HG03108 (cell line): ENCODE measurements around the gene TTC28.
"Not testable (repeated sequence)": the region's sequence is repeated elsewhere in the genome, so short reads cannot be mapped to it uniquely, and the experiment has no call there.

Experiments used
- ATAC-seq: cut with Tn5 transposase; IDR thresholded peaks from one replicate; pipeline ENCODE4 v1.9.1; 2021; ENCODE audit warnings: moderate library complexity; ENCODE audit not compliant: unreplicated experiment

TTC28 gene

DNA sequence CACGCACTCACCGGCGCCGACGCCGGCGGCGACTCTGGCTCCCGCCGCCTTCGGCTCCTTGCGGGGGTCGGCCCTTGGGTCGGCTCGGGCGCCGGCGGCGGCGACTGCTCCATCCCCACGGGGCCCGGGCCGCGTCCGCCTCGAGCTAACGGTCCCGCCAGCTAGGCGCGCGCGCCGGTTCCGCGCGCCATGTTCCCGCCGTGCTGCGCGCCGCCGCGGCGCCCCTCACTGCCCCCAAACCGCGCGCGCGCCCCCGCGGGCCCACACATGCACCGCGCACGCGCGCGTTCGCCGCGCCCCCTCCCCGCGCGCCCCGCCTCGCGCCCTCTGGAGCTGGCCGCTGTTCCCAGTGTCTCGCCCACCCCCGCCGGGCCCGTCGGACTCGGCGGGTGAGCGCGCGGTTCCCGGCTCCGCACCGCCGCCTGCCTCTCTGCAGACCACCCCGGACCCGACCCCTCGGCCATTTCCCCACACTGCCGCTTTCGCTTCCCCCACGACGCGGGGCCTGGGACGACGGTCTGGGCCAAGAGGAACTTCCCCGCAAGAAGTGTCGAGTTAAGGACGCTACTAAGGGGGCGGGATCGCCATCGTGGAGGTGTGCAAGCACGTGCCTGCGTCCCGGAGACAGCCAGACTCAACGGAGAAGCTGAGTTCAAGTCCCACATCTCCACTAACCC is at the start of gene TTC28:
TSS of gene TTC28 (minus strand) at position 230 of the 677 bp plus-strand sequence. CDS start at position 113, 117 bp downstream.
- not testable (repeated sequence) for ATAC-seq

DNA sequence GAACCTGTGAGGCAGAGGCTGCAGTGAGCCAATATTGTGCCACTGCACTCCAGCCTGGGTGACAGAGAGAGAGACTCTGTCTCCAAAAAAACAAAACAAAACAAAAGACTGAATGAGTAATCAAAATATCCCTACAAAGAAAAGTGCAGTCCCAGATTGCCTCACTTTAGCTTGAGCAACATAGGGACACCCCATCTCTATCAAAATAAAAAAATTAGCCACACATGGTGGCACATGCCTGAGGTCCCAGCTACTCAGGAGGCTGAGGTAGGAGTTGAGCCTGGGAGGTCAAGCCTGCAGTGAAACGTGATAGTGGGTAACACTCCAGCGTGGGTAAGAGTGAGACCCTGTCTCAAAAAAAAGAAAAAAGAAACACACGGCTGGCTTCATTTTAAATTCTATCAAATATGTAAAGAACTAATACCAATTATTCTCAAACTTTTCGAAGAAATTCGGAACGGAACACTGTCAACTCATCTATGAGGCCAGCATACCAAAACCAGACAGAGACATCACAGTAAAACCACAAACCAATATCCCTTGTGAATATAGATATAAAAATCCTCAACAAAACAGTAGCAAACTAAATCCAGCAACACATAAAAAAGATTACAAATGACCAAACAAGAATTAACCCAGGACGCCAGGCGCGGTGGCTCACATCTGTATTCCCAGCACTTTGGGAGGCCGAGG is 49.1 kb upstream of the TTC28 start:
- no peak for ATAC-seq

DNA sequence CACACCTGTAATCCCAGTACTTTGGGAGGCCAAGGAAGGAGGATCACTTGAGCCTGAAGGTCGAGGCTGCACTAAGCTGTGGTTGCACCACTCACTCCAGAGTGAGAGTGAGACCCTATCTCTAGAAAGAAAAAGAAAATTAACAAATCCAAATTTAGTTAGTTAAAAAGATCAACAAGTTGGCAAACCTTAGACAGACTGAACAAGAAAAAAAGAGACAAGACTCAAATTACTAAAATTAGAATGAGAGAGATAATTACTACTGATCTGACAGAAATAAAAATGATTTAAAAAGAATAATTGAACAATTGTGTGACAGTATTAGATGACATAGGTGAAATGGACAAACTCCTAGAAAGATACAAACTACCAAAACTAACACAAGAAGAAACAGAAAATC is 48.4 kb upstream of the TTC28 start:
- no peak for ATAC-seq

DNA sequence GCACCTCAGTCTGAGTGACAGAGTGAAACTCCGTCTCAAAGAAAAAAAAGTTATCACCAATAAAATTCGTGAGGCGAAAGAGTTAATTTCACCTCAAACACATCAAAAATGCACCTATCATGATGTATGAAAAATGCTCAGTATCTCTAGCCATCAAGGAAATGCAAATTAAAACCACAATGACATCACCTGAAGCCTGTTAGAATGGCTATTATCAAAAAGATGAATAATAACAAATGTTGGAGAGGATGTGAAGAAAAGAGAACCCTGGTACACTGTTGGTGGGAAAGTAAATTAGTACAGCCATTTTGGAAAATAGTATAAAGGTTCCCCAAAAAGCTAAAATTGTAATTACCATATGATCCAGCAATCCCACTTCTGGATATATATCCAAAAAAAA is 38.4 kb upstream of the TTC28 start:
- ATAC-seq, result no peak

DNA sequence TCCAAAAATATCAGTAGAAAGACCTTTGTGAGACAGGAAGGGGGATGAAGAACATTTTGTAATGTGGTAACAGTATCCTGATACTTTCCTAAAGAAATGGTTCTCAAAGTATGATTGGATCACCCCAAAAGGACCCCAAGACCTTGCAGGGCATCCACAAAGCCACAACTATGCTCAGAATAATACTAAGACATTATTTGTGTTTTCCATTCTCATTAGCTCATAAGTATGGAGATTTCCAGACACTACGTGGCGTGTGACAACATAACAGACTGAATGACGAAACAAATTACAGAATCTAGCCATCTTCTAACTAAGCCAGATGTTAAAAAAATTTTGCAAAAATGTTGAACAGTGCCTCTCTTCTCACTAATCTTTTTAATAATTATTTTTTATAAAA is 37.0 kb upstream of the TTC28 start:
- ATAC-seq, result no peak

DNA sequence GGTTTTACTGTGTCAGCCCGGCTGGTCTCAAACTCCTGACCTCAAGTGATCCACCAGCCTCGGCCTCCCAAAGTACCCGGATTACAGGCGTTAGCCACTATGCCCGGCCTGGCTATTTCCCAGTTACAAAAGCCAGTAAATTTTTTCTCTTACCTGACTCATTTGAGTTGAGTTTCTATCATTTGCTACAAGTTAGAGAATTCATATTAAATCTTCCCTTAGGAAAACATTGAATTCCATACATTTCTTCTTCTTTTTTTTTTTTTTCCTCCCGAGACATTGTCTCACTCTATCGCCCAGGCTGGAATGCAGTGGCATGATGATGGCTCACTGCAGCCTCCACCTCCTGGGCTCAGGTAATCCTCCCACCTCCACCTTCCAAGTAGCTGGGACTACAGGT is 36.0 kb upstream of the TTC28 start:
- no peak for ATAC-seq

DNA sequence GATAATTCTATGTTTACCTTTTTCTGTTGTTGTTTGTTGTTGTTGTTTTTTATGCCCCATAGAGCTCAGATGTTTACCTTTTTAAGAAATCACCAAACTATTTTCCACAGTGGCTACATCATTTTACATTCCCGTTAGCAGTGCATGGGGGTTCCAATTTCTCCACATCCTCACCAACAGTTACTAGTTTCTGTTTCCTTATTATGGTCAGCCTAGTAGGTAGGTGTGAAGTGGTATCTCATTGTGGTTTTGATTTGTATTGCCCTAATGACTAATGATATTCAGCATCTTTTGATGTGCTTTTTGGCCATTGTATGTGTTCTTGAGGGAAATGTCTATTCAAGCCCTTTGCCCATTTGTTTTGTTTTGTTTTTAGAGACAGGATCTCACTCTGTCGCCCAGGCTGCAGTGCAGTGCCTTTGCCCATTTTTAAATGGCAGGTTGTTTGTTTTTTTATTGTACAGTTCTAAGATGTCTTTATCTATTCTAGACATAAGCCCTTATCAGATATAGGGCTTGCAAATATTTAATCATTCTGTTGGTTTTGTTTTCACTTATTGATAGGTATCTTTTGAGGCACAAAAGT is 34.5 kb upstream of the TTC28 start:
- no peak for ATAC-seq

DNA sequence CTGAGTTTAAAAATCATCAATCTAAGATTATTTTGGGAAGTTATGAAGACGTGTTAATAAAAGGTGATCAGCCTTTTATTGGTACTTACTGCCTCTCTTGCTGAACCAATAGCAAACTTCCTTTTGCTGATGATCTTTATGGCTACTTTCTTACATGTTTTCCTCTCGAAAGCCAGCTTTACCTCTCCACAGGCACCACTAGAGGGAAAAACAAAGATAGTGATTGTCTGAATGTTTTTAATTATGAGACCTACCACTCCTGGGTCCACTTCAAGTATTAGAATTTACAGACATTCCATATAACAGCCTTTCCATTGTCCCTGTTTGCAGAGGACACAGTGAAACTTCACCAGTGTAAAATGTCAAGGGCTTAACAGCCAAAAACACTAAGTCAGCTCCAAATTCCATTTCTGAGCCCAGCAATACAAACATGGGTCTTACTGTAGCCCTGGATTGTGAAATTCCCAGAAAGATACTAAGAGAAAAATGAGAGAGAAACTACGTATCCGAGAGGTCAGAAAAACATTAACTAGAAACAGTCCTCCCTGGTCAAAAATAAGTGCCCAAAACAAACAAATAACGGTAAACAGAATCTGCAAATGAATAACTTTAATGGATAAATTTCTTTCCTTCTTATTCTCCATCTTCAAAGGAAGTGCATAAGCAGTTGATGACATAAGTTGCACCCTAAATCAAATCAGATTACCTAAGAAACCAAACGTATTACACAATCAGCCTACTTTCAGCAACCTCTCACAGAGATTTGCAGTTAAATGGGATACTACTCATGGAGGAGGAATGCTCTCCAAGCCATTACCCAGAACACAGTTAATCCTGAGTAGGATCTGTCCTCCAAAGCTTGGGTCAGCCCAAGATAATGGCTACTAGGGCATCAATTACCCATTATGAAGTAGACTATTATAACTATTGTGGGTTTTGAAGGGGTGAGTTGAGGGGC is 32.5 kb upstream of the TTC28 start:
- ATAC-seq, result no peak

DNA sequence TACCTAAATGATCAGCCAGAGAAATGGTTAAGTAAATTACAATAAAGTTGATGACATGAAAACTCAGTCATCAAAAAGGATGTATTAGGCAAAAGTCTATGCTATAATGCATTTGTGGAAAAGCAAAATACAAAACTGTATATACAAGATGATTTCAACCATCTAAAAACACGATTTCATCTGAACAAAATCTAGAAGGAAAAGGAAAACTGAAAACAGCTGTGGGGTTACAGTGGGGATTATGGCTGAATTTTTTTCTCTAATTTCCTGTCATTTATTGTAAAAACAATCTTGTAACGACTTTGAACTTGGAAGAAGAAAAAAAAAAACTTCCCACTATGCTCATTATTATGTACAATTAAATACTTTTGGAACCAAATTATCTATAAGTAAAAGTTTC is 31.7 kb upstream of the TTC28 start:
- no peak for ATAC-seq

DNA sequence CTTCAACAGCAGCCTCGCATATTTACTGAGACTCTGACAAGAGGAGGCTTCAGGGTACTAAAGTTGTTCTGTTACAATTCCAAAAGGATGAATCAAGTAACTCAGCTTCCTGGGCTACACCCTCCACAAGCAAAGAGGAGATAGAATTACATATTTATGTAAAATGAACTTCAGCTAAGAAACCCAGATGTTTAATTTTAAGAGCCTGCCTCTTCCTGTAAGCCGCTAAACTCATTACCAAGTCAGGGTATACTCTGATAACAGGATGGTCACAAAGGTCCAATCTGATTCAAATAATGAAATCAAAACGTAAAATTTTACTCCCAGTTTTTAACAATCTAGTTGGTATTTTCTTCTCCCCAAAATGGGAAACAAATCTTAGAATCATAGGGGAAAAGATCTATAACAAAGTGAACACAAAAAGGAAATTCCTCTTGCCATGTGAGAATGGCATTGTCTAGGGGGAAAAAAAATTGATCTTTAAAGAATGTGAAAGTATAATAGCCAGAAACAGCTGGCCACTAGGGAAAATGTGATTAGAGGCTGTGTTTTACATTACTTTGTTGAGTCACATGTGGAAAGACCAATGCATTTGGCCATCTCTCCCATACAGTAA is 31.0 kb upstream of the TTC28 start:
- no peak for ATAC-seq

DNA sequence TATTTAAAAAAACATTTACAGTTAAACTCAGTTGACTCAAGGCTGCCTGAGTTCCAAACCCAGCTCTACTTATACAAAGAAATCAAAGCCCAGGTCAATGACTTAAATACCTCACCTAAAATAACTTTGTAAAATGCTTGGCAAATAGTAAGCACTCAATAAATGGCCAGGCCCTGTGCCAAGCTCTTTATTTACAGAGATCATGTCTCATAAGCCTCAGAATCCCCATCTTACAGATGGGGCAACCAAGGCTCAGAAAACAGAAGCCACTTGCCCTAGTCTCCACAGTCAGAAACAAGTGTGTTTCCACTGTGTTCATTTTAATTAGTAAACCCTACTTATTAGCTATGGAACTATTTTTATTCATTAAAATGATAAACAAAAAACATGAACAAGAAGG is 30.5 kb upstream of the TTC28 start:
- ATAC-seq, result no peak

DNA sequence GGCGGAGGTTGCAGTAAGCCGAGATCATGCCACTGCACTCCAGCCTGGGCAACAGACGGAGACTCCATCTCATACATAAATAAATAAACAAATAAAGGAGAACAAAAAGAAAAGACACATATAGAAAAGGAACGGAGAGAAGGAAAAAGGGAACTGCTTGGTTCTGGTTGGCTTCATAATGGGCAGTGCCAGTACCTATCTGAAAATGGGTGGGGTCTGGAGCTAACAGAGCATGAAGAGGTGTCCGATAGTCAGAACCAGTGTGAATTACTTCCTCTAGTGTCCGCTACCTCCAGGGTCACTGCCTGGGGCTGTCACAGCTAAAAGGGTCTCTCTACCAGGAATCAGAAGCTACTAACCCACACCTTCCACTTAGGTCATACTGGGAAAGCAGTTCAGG is 27.2 kb upstream of the TTC28 start:
- ATAC-seq, result no peak

DNA sequence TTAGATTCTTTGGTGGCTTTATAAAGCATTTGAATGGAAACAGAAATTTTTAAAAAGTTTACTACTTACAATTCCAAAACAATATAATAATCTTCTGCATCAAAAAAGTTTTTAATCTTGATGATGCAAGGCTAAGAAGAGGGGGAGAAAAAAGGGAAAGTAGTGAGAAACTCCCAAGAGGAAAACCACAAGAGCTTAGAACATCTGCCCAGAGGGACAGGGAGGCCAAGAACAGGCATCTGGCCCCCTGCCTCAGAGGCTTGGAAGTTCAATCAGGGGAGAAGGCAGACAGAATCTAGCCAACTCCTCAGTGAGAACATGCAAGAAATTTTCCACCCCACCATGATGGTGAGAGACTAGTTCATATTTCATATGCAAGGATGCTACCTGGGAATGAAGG is 23.8 kb upstream of the TTC28 start:
- no peak for ATAC-seq

DNA sequence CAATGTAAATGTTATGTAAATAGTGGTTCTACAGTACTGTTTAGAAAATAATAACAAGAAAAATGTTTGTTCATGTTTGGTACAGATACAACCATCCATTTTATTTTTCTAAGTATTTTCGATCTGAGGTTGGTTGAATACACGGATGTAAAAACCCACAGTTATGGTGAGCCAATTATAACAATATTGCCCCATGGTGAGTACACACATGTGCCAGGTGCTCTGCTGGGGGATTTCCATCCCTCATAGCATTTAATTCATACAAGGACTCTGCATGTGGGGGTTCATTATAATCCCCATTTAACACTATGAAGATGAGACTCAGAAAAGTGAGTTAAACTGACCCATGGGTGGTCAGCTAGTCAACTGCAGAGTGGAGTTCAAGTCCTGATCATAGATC is 23.3 kb upstream of the TTC28 start:
- ATAC-seq, result no peak

DNA sequence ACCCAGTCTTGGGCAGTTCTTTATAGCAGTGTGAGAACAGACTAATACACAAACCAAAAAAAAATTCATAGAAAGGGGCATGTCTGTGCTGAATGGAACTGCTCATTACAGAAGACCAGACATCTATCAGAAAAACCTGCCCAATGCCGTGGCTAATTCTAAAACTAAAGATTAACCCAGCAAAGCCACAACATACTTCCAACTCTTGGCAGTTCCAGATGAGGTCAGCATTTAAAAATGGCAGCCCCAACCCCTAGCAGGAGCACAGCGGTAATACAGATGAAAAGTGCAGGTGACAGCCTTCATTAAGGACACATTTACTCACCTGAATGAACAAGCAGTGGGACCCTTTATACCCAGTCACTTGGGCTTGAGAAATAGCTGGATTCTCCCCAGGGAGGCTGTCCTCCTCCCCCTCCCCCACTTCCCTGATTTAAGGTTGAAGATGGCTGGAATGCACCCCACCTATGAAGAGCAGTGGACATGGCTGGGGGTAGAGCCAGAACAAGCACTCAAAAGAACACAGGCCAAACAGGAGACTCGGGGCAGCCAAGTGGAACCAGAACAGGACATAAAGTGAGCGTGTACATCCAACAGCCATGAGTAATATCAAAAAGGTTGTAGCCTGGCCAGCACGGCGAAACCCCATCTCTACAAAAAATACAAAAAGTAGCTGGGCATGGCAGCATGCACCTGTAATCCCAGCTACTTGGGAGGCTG is 13.6 kb upstream of the TTC28 start:
- not testable (repeated sequence) for ATAC-seq

DNA sequence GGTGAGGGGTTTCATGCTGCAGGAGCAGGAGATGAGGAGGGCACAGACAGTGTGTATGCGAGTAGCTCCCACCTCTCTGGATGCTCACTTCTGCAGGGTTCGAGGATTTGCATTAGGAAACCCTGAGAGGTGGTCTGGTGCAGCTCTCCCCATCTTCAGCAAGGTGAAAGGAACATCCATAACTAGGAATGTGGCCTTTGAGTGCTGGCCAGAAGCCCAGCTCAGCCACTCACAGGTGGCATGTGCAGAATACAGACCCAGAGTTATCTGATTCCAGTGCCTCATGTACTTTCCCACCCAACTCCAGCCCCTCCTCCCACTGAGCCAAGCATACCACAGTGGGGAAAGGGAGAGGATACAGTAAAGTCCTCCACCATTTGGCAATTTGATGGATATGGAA is 10.2 kb upstream of the TTC28 start:
- not testable (repeated sequence) for ATAC-seq

DNA sequence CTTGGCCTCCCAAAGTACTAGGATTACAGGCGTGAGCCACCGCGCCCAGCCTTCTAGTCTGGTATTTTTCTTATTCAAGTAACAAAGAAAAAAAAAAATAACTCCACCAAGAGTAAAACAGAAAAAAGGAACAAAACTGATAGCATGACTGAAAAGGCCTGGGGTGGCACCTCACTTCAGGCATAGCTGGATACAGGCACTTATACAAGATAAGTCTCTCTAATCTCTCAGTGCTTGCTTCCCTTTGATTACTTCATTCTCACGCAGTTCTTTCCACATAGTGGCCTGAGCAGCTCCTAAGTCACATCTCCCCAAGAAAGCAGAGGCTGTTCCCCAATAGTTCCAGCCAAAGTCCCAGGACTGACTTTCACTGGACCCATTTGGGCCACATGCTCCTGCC is 3.3 kb upstream of the TTC28 start:
- not testable (repeated sequence) for ATAC-seq

DNA sequence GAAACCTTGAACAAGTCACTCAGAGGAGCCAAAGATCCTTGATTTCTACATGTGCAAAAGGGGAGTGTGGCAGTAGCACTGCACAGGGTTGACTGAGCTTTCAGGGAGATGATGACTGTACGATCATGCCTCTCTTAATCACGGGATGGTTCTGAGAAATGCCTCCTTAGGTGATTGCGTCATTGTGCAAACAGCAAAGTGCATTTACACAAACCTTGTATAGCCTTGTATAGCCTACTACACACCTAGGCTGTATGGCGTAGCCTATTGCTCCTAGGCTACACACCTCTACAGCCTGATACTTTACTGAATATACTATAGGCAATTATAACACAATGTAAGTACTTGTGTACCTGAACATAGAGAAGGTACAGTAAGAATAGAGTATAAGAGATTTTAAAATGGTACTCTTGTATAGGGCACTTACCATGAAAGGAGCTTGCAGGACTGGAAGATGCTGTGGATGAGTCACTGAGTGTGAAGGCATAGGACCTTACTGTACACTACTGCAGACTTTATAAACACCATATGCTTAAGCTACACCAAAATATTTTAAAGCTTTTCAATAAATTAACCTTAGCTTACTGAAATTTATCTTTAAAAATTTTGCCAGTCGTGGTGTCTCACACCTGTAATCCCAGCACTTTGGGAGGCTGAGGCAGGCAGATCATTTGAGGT is 1.3 kb upstream of the TTC28 start:
- not testable (repeated sequence) for ATAC-seq

DNA sequence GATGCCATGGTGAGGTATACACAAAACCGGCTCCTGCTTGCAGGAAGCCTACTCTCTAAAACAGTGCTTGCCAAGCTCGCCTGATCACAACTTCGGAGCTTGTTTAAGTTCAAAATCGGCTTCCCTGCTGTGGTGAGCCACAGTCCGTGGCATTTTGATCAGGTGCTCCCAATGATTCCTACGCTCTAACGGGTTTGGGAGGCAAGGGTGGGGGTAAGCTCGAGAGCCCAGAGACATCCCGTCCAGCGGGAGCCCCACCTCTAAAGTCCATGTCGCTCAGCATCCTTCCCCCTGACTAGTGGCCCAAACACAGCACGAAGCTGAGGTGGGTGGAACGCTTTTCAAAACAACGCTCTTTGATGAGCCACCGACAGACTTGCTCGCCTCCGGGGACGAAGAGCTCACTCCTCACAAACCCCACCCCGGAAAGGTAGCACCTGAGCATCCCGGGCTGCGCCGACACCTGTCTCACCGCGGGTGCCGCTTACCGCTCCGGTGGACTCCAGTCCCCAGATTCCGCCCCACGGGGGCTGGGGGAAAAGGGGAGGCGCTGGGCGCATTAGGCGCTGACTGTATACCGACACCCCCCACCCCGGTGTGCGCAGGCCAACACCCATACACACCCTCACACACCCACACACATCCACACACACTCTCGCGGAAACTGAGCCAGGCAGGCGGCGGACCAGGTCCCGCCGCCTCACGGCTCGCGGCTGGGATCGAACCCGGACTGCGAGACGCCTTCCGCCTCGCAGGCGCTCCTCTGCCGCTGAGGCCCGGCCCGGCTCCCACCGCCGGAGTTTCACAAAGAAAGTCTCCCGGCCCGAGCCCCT is 646 bp downstream of the TTC28 start:
- not testable (repeated sequence) for ATAC-seq
